ENCODE results near the gene EIF3K.

The EIF3K gene

DNA sequence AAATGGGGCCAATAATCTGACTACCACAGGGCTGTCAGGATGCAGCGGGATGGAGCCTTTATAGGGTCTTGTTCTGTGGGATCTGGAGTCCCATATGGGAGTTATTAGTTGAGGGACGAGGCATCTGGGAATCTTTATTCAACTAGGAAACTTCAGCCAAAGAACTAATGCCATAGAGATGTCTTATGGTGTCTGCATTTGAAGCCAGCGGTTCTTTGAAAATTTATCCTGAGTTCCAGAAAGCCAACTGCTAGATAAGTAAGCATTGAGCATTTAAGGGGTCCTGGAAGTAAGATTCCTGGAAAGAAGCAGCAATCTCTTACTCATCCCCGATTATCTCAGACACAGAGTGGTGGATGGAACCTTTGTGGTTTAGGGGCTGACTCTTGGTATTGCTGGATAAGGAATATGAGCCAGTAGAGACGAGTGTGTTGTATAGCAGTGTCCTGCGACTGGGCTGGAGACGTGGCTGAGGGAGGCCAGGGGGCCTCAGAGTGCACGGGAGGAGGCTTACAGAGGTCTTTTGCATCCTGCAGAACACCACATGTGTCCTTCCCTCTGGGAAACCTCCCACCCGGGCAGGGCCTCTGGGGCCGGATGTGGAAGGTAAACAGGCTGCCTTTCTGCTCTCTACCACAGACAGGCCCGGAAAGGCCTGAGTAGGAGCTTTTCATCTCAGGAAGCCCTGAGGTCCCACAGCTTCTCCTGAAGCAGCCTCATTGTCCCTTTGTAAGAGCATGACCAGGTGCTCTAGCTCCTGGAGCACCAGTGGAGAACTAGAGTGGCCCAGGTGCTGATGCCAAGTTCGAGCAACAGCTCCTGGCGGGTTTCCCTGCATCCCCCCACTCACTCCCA, 57.3 kb downstream of the EIF3K start:
- TF ChIP-seq ZNF274 (IDR thresholded peaks at IDR 0.05; ENCODE audit: low read depth, low read length), result no peak
- no peak overlapping the region for H3K4me3 ChIP-seq (ENCODE audit: low read length)

DNA sequence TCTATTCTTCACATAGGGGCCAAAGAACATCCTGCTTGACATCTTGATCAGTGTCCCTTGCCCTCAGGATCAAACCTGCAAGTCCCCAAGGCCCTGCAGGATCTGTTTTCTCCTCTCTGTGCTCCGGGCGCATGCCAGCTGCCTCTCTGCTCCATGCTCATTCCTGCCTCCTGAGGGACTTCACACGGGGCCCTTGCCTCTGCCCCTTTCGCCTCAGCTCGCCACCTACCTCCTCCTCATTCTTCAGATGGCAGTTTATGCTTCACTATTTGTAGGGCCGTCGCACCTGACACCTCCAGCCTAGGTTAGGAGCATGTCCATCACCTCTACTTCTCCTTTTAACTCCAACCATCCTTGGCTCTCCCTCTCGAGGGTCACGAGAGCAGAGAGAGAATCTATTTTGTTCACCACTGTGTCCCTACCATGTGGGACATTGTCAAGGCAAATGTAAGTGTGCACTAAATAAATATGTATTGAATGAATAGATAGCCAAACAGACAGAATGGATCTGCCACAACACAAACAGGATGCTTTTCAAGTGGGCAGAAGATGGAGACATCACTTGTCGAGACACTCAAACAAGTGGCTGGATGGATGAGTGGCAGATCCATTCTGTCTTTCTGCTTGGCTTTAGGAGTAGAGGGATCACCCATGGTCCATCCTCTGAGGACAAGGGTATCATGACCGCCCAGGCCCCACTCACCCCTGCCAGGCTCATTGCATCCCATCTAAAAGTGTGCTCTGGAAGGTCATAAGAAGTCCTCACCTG, 58.1 kb downstream of the EIF3K start:
- no peak overlapping the region for H3K4me3 ChIP-seq (ENCODE audit: low read length)
- no peak for TF ChIP-seq ZNF274 (IDR thresholded peaks at IDR 0.05; ENCODE audit: low read depth, low read length)

DNA sequence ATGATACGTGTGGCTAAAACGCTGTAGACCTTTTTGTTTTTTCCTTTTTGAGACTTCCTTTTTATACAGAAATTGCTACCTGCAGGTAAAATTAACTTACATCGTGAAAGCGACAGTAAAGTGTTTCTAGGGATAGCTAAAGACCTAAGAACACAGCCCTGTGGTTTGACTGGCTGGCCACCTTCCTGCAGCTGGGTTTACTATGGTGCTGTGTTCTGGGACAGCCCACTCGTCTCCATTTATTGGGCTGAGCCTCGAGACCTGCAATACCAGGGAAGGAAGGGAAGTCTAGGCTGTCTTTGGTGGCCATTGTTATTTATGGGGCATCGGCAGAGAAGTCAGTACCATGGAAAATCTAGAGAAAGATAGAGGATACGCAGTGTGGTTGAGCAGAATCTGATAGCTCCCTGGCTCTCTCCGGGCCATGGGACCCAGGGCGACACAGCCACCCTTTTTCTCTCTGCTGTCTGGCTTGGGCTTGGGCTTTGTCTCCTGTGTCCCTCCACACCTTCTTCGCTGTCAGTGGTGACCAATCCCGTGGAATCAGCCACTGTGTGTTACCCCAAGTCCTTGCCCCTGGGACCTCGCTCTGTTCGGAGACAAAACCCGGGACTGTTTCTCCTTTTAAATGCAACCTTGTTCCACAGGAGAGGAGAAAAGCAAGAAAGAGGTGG, 59.4 kb downstream of the EIF3K start:
- no peak overlapping the region for H3K4me3 ChIP-seq (ENCODE audit: low read length)
- no peak for TF ChIP-seq ZNF274 (IDR thresholded peaks at IDR 0.05; ENCODE audit: low read depth, low read length)

DNA sequence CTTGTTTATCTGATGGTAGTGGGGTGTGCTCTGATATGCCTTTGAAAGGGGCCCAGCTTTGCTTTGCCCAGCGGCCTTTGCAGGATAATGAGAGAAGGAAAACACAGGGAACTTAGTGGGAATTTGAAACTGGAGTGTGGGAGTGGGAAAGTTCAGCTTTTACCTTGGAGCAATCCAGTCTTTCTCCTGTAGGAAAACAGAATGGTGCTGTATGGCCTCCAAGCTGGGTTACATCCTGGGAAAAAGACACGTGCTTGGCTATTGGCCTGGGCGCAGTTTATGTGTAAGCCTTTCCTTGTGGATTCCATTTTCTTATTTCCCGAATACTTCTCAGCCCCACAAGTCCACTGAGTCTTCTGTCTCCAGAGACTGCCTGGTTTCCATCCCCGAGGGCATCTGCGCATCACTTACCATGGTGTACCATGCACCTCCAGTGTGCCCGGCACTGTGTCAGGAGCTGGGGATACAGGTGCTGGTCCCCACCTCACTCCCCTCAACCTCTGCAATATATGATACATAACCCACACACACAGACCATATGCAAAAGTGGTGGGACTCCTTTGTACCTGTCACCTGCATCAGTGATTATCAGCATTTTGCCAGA, 60.0 kb downstream of the EIF3K start:
- TF ChIP-seq ZNF274 (IDR thresholded peaks at IDR 0.05; ENCODE audit: low read depth, low read length), result no peak
- H3K4me3 ChIP-seq (ENCODE audit: low read length), result no peak overlapping the region

DNA sequence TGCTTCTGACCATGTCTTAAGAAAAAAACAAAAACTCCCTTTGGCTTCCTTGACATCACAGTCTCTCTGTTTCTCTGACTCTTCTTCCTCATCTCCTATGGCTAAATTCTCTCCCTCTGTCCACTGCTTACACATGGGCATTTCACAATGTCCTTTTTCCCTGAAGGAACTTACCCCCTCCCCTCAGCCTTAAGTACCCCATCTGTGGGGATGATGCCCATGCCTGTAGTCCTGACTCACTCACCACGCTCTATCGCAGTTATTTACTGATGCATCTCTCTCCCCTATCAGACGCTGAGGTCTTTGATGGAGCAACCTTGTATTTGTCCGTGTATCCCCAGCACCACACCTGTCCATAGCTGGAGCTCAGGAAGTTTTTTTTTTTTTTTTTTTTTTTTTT, 60.9 kb downstream of the EIF3K start:
- no peak for TF ChIP-seq ZNF274 (IDR thresholded peaks at IDR 0.05; ENCODE audit: low read depth, low read length)

DNA sequence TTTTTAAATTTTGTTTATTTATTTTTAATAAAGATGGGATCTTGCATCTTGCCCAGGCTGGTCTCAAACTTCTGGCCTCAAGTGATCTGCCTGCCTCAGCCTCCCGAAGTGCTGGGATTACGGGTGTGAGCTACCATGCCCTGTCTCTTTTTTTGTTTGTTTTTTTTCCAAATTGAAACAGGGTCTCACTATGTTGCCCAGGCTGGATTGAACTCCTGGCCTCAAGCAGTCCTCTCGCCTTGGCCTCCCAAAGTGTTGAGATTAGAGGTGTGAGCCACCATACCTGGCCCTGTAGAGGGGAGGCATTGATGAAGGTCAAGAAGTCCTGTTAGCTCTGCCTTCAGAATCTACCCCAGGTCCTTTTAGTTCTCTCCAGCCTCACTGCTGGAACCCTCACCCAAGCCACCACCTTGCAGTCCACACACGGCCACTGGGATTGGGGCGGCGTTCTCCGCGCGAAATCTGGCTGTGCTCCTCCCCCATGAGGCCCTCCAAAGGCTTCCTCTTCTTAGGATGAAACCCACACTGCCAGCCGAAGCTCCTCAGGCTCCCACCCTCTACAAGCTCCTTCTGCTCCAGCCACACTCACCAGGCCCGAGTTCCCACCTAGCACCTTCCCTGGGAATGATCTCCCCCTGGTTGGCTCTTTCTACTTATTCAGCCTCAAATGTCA, 63.3 kb downstream of the EIF3K start:
- no peak overlapping the region for H3K4me3 ChIP-seq (ENCODE audit: low read length)
- no peak for TF ChIP-seq ZNF274 (IDR thresholded peaks at IDR 0.05; ENCODE audit: low read depth, low read length)

More for the DNA sequence above, 60.9 kb downstream of the EIF3K start:
- no peak overlapping the region for H3K4me3 ChIP-seq (ENCODE audit: low read length)

DNA sequence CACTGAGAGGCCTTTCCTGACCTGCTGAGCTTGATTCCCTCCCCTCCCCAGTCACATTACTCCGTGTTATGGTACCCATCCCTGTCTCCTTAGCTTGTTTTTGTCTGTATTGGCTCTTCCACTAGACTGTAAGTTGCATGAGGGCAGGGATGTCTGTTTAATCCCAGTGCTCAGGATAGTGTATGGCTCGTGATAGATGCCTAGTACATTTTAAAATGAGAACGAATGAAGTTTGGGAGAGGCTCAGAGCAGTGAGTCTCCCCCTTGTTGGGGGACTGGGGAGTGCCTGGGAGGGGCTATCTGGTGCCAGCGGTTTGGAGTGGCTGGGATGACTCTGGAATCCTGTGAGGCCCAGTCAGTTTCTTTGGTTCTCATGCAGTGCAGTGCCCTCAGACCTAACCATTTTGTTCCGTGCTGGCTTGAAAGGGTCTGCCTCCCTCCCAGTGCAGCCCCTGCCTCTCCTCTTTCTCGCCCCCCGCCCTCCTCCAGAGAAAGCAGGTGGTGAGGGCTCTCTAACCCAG, 63.9 kb downstream of the EIF3K start:
- TF ChIP-seq ZNF274 (IDR thresholded peaks at IDR 0.05; ENCODE audit: low read depth, low read length), result no peak
- H3K4me3 ChIP-seq (ENCODE audit: low read length), result no peak overlapping the region

DNA sequence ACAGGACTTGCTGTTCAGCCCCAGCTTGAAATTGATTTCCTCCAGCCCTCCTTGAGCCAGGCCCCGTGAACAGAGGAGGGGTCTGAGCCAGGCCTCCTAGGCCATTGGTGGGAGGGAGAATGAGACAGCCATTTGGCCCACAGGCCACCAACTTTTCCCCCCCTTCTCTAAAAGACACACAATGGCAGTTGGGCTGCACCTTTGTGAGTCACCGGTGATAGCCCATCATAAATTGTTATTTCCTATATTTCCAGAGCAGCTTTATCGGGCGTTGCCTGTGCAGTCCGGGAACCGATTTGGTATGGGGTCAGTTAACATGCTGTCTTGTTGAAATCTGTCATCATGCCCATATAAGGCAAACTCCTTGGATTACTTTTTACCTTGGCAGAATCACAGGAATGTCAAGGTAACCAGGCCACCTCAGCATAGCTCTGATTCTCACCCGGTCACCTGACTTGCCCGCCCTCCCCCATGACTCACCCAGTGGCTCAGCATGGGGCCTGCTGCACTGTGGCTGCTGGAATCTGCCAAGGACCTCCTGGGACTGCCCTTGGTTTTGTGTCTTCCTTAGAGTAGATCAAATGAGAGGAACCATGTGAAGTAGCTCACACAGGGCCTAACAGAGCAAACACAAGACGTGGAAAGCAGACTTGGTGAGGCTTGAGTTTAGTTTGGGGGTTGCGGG, 64.5 kb downstream of the EIF3K start:
- H3K4me3 ChIP-seq (ENCODE audit: low read length), result no peak overlapping the region
- TF ChIP-seq ZNF274 (IDR thresholded peaks at IDR 0.05; ENCODE audit: low read depth, low read length), result no peak

DNA sequence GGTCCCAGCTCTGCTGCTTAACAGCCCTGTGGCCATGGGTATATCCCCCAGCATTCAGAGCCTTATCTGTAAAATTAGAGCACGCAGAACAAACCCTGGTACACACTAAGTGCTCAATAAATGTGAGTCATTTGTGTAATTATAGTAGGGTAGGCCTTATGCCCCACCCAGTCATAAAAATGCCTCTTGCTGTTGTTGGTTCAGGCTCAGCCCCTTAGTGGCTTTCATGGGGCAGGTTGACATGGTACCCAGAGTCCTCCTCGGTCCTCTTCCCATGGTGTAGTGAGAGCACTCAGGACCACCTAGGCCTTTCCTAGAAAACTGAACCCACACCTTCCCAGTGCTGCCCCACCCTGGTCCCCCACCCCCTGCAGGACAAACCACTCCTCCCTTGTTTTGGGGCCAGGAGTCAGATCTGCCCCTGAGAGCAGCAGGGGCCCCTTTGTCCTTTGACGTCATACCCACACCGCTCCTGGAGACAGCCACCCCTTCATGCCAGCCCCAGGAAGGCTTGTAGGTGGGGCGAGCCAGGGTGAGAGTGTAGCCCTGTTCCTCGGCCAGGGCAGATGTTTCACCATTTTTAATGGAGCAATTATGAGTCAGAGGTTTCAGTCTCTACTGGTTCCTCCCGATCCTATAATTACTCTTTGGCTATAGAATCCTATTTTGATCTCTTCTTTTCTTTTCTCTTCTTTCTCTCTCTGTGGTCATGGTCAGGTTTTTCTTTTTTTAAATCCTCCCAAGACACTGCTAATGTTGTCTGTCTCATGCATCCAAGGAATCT, 65.3 kb downstream of the EIF3K start:
- no peak for TF ChIP-seq ZNF274 (IDR thresholded peaks at IDR 0.05; ENCODE audit: low read depth, low read length)
- H3K4me3 ChIP-seq (ENCODE audit: low read length), result no peak overlapping the region

DNA sequence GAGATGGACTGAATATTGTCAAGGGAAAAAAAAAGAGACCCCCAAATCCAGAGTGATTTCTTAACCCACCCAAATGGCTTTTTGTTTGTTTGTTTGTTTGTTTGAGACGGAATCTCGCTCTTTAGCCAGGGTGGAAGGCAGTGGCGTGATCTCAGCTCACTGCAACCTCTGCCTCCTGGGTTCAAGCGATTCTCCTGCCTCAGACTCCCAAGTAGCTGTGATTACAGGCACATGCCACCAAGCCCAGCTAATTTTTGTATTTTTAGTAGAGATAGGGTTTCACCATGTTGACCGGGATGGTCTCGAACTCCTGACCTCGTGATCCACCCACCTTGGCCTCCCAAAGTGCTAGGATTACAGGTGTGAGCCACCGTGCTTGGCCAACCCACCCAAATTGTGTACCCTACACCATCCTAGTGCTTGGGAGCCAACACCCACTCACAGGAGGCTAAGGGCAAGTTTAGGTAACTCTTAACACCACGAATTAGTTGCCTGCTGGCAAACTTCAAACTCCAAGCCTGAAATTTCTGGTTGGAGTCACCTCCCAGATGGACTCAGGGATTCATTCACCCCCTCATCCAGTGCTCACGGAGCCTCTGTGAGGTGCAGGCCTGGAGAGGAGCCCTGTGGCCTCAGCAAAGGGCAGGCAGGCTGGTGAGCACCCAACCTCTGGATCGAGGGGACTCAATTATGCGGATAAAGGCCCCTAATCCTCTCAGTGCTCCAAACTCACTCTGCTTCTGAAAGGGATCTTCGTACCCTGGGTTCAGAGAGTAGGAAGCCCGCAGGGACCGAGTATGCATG, 66.1 kb downstream of the EIF3K start:
- no peak overlapping the region; the same call in 1 of the 2 replicates for H3K4me3 ChIP-seq (ENCODE audit: low read length)
- no peak for TF ChIP-seq ZNF274 (IDR thresholded peaks at IDR 0.05; ENCODE audit: low read depth, low read length)

All from GM08714 (cell line).